Smooth muscle cell (in vitro differentiated cells): ENCODE data around the gene FHOD3. TPM values are rescaled to one million over a fixed set of nuclear protein-coding genes. Genes with fewer than 3 reads are reported as not detected.
A peak's percentile ranks its signal among the peaks of the same experiment; 100 is the strongest.

Experiments
- DNase-seq: peaks from one replicate; lab custom pipeline; 2025; ENCODE audit not compliant: unreplicated experiment; lab: John Stamatoyannopoulos, UW
- H2AFZ ChIP-seq: fragments of 200-600 bp; sonication (generic); 2 replicates; pipeline ENCODE4 v1.6.0; 2016; ENCODE audit warnings: antibody characterized with exemption, low read depth, mild to moderate bottlenecking
- H3F3A ChIP-seq: fragments of 200-600 bp; sonication (generic); 2 replicates; pipeline ENCODE4 v1.6.0; 2017; ENCODE audit warnings: antibody characterized with exemption, low read depth
- H3K27ac ChIP-seq: fragments of 200-600 bp; sonication (generic); 2 replicates; pipeline ENCODE4 v1.5.1; 2016; ENCODE audit warnings: low read depth, mild to moderate bottlenecking
- H3K27me3 ChIP-seq: fragments of 200-600 bp; sonication (generic); 2 replicates; pipeline ENCODE4 v1.6.1; 2016; ENCODE audit warnings: low read depth, mild to moderate bottlenecking
- H3K36me3 ChIP-seq: fragments of 200-600 bp; sonication (generic); 2 replicates; pipeline ENCODE4 v1.5.1; 2016; ENCODE audit warnings: low read depth
- H3K4me1 ChIP-seq: fragments of 200-600 bp; sonication (generic); 2 replicates; pipeline ENCODE4 v1.5.1; 2016; ENCODE audit warnings: low read depth
- H3K4me2 ChIP-seq: fragments of 200-600 bp; sonication (generic); 2 replicates; pipeline ENCODE4 v1.6.0; 2016; ENCODE audit warnings: mild to moderate bottlenecking
- H3K4me3 ChIP-seq: fragments of 200-600 bp; sonication (generic); 2 replicates; pipeline ENCODE4 v1.5.1; 2016; ENCODE audit warnings: mild to moderate bottlenecking
- H3K79me2 ChIP-seq: fragments of 200-600 bp; sonication (generic); 2 replicates; pipeline ENCODE4 v1.6.0; 2016; ENCODE audit warnings: low read depth, mild to moderate bottlenecking
- H3K9ac ChIP-seq: fragments of 200-600 bp; sonication (generic); 2 replicates; pipeline ENCODE4 v1.6.0; 2016; ENCODE audit warnings: low read depth
- H3K9me3 ChIP-seq: fragments of 200-600 bp; sonication (generic); replicated peaks from 2 replicates; pipeline ENCODE4 v1.5.1; 2016; ENCODE audit warnings: low read depth
- H4K20me1 ChIP-seq: fragments of 200-600 bp; sonication (generic); 2 replicates; pipeline ENCODE4 v1.6.0; 2016; ENCODE audit warnings: low read depth
- WGBS: methylation state at CpG from one replicate; pipeline ENCODE4 v1.1.7; 2016; ENCODE audit warnings: low lambda C conversion rate; 5-methylcytosine and 5-hydroxymethylcytosine counted together
- polyA plus RNA-seq: library from polyadenylated mRNA; unstranded; fragments of >200 nt; fragmentation: Nextera tagmentation; extraction: Ambion mirVana; gene quantifications from 2 replicates; pipeline ENCODE4 v1.2.1, GENCODE V29; 2016
- total RNA-seq: library from RNA; depleted of rRNA; stranded (reverse); fragments of >200 nt; gene quantifications from 2 replicates; pipeline ENCODE4 v1.2.3, GENCODE V29; 2014
- TF ChIP-seq, protein P1 (sequence below): fragments of 200-600 bp; sonication (generic); IDR thresholded peaks from 2 replicates; pipeline ENCODE4 v1.5.1; 2017; ENCODE audit warnings: borderline replicate concordance, mild to moderate bottlenecking, antibody characterized with exemption; ENCODE audit not compliant: insufficient read depth, poor library complexity, severe bottlenecking

The FHOD3 gene
- total and polyA plus RNA-seq, 2 experiments from 2014 or later, result 6.3 to 19.4 TPM

DNA sequence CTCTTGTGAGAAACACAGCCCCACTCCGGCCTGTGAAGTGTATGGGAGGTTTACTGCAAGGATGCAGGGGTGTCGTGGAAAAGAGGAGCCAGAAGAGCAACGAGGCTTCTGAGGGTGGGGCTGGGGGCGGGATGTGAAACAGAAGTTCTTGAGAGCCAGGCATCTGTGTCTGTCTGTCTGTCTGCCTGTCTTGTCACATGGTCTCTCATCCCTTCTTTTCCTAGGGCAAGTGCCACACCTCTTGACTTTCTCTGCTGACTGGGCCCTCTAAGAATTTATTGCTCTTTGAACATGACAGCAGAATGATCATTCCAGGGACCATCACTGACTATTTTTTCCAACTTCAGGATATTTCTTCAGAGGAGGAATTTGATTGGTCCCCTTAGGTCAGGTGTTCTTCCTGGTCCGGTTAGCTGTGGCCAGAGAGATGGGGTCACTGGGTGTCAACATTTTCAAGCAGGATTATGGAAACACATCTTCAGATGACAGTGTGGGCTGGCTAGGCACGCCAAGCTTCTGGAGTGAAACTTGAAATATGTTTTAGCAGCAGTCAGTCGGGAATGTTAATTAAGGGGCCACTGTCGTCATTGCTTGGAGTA lies 131.0 kb downstream of the FHOD3 start:
- TF ChIP-seq, protein P1, sequence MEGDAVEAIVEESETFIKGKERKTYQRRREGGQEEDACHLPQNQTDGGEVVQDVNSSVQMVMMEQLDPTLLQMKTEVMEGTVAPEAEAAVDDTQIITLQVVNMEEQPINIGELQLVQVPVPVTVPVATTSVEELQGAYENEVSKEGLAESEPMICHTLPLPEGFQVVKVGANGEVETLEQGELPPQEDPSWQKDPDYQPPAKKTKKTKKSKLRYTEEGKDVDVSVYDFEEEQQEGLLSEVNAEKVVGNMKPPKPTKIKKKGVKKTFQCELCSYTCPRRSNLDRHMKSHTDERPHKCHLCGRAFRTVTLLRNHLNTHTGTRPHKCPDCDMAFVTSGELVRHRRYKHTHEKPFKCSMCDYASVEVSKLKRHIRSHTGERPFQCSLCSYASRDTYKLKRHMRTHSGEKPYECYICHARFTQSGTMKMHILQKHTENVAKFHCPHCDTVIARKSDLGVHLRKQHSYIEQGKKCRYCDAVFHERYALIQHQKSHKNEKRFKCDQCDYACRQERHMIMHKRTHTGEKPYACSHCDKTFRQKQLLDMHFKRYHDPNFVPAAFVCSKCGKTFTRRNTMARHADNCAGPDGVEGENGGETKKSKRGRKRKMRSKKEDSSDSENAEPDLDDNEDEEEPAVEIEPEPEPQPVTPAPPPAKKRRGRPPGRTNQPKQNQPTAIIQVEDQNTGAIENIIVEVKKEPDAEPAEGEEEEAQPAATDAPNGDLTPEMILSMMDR, result no peak
- Histone ChIP-seq H3K36me3 (no peaks in the 10 kb centered on the region), H3K9ac (no peak overlapping the region), H2AFZ (no peak overlapping the region), H3K79me2 (no peaks in the 10 kb centered on the region), H4K20me1 (no peaks in the 10 kb centered on the region), H3K4me2 (peak overlapping the region; percentile 13), H3K27me3 (no peaks in the 10 kb centered on the region), H3K9me3 (no peaks in the 10 kb centered on the region), H3K4me1 (peaks cover 6% of the 10 kb centered on the region), H3K27ac (no peak overlapping the region), H3F3A (no peaks in the 10 kb centered on the region), H3K4me3 (no peak overlapping the region)
- 78% methylated on average over 8 of the region's 8 CpGs for WGBS
- DNase-seq, result no peak

DNA sequence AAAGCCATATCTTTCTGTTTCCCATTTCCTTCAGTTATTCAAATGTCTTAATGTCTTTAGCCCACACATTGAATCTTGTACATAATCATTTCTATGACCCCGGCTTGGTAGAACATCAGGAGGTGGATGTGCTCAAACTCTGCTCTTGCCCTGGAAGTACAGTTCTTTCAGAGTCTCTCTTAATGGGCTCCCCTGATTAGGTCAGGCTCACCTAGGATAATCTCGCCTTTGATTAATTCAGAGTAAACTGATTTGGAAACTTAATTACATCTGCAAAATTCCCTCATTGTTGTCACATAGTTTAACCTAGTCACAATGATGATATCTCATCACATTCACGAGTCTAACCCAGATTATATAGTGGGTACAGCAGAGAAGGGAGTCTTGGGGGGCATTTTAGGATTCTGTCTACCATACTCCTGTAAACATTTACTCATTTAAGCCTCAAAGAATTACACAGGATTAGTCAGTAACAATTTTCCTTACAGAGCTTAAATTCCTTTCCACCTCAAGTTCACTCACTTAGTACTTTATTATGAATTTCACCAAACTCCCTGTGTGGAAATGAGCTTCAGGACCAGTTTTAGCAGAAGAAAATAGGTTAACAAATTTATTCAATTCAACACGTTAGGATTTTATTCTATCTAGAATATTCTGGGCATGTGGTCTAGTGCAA lies 135.5 kb downstream of the FHOD3 start:
- H3K9ac ChIP-seq, result no peak overlapping the region
- no peaks in the 10 kb centered on the region for H3K9me3 ChIP-seq
- peak overlapping the region; percentile 34 for H3K27ac ChIP-seq
- no peaks in the 10 kb centered on the region for H4K20me1 ChIP-seq
- peaks cover 8% of the 10 kb centered on the region for H3K79me2 ChIP-seq
- H3K4me3 ChIP-seq, result no peak overlapping the region
- no peak overlapping the region for H2AFZ ChIP-seq
- no peaks in the 10 kb centered on the region for H3F3A ChIP-seq
- peak overlapping the region; percentile 52 for H3K4me2 ChIP-seq
- DNase-seq, result no peak
- WGBS, result 78% methylated on average over 4 of the region's 4 CpGs
- TF ChIP-seq, protein P1, result no peak
- H3K27me3 ChIP-seq, result no peaks in the 10 kb centered on the region
- peaks cover 19% of the 10 kb centered on the region for H3K4me1 ChIP-seq
- H3K36me3 ChIP-seq, result no peaks in the 10 kb centered on the region

DNA sequence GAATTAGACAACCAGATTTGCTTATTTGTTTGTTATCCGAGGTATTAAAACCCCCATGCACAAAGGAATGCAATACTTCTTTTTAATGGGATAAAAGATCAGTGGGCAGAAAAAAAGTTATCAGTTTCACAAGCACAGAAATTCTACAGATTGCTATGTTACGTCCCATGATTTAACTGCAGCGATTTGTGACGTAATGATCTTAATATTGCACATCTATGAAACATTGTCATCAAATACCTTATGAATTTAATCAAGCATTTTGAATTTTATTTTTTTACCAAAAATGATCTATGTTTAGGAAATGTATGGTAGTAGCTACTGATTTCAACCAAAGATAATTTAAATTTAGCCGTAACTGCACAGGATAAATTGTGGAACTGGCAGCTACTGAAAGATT lies 138.9 kb downstream of the FHOD3 start:
- TF ChIP-seq, protein P1, result no peak

More for the DNA sequence above, 138.9 kb downstream of the FHOD3 start:
- Histone ChIP-seq H3K27me3 (no peaks in the 10 kb centered on the region), H4K20me1 (no peaks in the 10 kb centered on the region), H3K9ac (no peak overlapping the region), H3K79me2 (peaks cover 8% of the 10 kb centered on the region), H3K36me3 (no peaks in the 10 kb centered on the region), H3K4me1 (peaks cover 19% of the 10 kb centered on the region), H3K9me3 (no peaks in the 10 kb centered on the region), H3K27ac (no peak overlapping the region), H2AFZ (no peak overlapping the region), H3K4me3 (no peak overlapping the region), H3F3A (peaks cover 4% of the 10 kb centered on the region), H3K4me2 (no peak overlapping the region)
- DNase-seq, result no peak
- WGBS, result 90% methylated on average over 5 of the region's 5 CpGs
